Skin epidermis (tissue), 12 donors: ENCODE measurements around the gene MAD1L1.

Experiments
- H3K27ac ChIP-seq, 21 experiments: fragments of 200-600 bp; sonication (generic) in 11 of 21; one replicate each; pipeline ENCODE4 v1.5.0; 2020; ENCODE audit warnings: mild to moderate bottlenecking in 3 of 21, inconsistent platforms in 2 of 21, moderate library complexity in 2 of 21
- H3K4me3 ChIP-seq, 7 experiments: fragments of 200-600 bp; sonication (generic) in 2 of 7; one replicate each; pipeline ENCODE4 v1.5.0; 2020; ENCODE audit warnings: inconsistent platforms in 2 of 7, mild to moderate bottlenecking in 2 of 7, moderate library complexity in 1 of 7

MAD1L1 gene

GRCh38 chr7:2192831-2193534 is 39.8 kb downstream of the MAD1L1 start:
- H3K4me3 ChIP-seq: no peak overlapping the region
- H3K27ac ChIP-seq: no peak overlapping the region

DNA sequence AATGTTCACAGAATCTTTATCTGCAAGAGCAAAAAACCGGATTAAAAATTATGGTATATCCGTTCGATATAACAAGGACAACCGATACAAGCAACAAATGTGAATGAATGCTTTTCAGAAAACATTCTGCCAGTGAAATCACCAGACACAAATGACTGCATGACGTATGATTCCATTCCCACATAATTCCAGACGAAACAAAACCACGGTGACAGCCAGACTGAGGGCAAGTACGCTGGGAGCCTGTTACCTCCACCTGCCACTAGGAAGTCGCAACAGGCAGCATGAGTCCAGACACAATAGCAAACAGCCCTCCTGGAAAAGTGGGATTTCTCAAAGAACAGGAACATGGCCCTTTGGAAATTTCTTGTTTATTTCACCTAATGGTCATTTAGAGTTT is 41.7 kb downstream of the MAD1L1 start:
- no peak overlapping the region for H3K27ac ChIP-seq
- no peak overlapping the region for H3K4me3 ChIP-seq

DNA sequence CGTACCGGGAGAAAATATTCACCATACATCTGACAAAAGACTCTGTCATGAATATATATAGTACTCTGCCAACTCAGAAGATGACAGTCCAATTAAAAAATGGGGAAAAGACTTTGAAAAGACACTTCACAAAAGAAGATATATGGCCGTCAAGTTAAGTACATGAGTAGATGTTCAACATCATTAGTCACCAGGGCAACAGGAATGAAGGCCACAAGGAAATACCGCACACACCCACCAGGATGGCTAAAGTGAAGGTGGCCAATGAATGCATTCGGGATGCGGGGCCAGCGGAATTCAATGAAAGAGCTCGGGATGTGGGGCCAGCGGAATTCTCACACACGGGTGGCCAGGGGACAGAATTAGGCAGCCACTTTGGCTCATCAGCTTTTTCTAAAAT is 42.2 kb downstream of the MAD1L1 start:
- no peak overlapping the region for H3K4me3 ChIP-seq
- H3K27ac ChIP-seq: no peak overlapping the region

DNA sequence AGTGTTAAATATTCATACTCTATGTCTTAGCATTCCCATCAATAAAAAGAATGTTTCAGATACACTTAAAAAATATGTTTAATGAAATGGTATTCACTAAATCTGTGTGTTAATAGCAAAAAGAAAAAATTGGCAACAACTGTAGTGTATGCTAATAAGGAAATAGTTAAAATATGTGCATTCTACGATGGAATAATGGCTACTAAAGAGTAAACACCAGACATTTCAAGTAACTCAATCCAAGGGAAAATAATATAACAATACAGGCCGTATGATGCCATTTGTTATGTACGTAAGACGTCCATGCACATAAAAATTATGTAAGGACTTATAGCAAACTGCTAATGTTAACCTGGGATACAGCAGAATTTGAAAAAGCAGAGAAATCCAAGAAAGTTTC is 46.6 kb downstream of the MAD1L1 start:
- Histone ChIP-seq H3K4me3 (no peak overlapping the region), H3K27ac (no peak overlapping the region)

DNA sequence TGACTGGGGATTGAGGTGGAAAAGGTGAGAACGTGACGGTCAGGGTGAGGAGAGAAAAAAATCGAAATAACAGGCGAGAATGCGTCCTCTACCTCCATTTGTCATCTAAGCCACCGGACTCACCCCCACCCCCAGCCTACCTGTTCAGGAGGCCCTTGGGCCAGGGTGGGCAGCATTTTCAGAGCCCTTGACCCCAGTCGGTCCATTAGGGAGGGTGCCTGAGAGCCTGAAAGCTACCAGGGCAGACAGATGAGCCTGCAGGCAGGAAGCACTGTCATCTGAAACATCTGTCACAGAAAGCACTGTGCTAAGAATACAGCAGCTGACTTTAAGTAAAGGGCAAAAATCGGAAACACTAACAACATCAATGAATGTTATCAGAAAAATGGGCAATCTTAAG is 47.0 kb downstream of the MAD1L1 start:
- Histone ChIP-seq H3K27ac (no peak overlapping the region), H3K4me3 (no peak overlapping the region)

- no peak overlapping the region for H3K4me3 ChIP-seq
- H3K27ac ChIP-seq: no peak overlapping the region
Measured at GRCh38 chr7:2182461-2182860, 50.3 kb downstream of the MAD1L1 start.

DNA sequence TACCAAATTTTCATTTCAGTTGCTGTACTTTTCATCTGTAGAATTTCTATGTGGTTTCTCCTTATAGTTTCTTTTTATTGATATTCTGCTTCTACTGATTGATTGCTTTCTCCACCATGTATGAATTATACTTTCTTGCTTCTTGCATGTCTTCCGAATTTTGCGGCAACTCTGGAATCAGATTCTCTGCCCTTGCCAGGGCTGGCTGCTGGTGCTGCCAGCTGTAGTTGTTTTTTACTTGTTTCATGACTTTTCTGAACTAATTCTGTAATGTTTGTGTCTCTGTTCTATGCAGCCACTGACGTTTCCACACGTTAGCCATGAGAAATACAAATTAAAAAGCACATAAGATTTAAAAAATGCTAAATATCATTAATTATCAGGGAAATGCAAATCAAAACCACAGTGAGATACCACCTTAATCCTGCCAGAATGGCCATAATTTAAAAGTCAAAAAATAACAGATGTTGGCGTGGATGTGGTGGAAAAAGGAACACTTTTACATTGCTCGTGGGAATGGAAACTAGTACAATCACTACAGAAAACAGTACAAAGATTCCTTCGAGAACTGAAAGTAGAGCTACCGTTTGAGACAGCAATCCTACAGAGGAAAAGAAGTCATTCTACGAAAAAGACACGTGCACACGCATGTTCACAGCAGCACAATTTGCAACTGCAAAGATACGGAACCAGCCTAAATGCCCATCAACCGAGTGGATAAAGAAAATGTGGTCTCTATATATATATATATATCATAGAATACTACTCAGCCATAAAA is 51.5 kb downstream of the MAD1L1 start:
- no peak overlapping the region for H3K4me3 ChIP-seq
- no peak overlapping the region for H3K27ac ChIP-seq

DNA sequence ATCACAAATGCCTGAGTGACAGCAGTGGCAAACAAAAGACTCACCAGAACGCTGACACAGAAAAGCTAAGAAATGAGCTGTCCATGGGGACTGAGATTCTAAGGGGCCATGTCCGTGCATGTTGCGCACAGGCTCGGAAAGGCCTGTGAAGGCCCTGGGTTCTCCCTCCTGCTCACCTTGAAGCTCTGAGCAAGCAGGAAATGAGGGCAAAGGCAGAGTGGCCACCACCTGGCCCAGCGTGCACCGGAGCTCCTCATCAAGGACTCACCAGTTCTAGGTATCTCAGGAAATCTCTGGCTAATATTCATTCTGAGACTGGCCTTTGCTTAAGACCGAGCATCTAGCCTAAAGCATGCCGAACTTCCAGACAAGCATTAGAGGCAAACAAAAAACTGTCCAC is 52.7 kb downstream of the MAD1L1 start:
- no peak overlapping the region for H3K4me3 ChIP-seq
- no peak overlapping the region for H3K27ac ChIP-seq

DNA sequence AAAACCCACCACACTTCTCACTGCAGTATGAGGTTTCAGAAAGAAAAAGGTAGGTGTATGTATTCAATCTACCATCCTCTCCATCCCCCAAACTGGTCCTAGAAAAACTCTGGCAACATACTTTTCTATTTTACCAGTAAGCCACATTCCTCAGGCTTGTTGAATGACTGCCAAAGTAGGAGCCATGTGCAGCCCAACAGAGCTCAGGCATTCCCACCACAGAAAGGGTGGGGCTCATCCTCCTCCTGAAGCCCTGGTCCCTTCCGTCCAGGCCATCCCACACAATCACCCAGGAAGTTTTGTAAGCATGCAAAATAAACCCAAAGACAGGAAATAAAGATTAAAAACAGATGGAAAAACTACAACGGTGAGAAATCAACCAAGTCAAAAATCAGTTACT is 57.2 kb downstream of the MAD1L1 start:
- peak overlapping the region in 2 of 21 experiments; percentile 7 to 18 for H3K27ac ChIP-seq
- no peak overlapping the region for H3K4me3 ChIP-seq

DNA sequence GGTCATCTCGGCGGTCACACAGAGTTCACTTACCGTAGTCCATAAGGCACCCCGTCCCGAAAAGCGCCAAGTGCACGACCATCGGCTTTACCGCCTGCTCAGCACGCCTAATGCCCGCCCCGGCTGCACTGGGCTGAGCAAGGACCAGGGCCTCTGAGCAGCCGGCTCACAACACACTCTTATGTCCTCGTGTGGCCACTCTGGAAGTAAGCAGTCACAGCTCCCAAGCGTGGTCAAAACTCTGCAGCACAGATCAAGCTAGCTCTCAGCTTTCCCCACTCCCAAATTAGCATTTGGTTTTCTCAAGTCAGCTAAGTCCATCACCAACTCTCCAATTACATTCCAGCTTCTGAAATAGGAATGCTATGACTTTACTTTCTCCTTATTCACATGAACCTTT is 57.7 kb downstream of the MAD1L1 start:
- no peak overlapping the region for H3K4me3 ChIP-seq
- peak overlapping the region in 4 of 21 experiments; percentile 3 to 46 (median 8) for H3K27ac ChIP-seq

- H3K27ac ChIP-seq: no peak overlapping the region
- H3K4me3 ChIP-seq: no peak overlapping the region
Measured at GRCh38 chr7:2173189-2173827, 59.4 kb downstream of the MAD1L1 start.

DNA sequence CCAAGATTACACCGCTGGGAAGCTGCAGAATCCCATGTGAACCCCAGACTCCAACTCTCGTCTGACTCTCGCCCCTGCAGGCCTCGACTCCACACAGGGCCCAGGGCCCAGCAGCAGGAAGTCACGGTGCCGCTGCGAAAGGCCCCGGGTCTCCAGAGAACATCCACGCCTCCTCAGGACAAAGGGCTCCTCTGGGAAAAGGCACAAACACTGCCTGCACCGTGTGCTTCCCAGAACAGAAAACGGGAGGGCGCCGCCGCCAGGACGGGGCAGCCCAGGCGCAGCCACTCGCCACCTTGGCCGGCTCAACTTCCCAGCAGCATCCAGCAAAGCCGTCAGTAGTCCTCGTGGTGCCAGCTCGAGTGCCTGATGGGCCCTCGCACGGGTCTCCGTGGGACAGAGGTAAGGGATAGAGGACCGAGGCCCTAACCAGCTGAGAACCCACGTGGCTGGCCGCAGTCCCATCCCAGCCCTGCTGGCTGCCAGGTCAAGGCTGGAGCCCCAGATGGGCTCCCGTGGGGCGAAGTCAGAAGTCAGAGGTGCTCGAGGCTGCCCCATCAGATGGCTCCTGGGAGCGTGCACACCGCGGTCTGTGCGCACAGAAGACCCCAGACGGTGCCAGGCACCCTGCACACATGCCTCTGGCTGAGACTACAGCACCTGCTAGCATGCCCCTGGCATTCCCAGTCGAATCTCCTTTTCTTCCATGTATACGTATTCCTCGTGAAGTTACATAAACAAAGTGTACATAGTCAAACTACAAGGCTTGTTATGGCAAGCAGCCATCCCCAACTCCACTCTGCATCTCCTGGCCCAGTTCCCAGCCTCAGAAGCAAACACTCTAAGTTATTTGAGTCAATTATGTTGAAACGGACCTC is 60.2 kb downstream of the MAD1L1 start:
- H3K27ac ChIP-seq: no peak overlapping the region
- H3K4me3 ChIP-seq: no peak overlapping the region

DNA sequence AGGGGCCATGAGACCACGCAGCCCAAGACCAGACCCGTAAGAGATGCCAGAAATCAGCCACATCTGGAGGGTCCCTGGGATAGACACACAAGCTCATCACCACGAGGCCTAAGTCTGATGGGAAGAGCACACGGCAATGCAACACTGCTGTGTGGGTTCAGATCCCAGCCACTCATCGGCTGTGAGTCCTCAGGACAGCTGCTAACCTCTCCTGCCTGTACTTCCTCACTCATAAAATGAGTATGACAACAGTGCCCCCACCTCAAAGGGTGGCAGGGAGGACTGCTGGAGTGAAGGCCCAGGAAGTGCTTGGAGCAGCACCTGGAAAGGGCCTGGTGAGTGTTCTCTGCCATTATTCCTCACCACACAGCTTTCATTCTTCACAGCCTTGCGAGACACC is 60.9 kb downstream of the MAD1L1 start:
- Histone ChIP-seq H3K27ac (no peak overlapping the region), H3K4me3 (no peak overlapping the region)

GRCh38 chr7:2170576-2171521 is 61.9 kb downstream of the MAD1L1 start:
- no peak overlapping the region for H3K4me3 ChIP-seq

DNA sequence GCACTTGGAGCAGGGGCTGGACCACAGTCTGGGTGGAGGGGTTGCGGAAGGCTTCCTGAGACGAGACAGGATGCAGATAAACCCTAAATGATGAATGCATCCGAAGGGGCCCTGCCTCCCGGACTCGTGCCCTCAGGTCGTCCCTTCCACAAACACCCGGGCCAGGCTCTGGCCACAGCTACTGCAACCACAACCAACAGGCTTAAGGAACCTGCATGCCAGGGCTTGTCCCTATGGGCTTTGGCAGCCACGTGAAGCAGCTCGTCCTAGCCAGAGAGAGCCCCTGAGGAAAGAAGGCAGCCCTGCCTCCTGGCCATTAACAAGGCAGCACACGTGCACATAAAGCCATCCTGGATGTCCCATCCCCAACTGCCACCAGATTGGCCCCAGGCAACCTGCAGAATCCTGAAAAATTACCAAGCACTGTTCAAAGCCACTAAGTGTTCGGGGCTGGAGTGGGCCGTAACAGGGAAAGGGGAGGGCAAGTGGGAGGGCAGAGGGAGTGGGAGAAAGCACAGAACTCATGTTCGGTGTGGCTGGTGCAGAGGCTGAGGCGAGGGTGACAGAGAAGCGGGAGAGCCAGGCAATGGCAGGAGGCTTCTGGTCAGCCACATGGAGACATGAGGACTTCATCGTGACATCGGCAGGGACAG is 62.7 kb downstream of the MAD1L1 start:
- no peak overlapping the region for H3K27ac ChIP-seq
- no peak overlapping the region for H3K4me3 ChIP-seq

More at GRCh38 chr7:2170576-2171521, 61.9 kb downstream of the MAD1L1 start:
- H3K27ac ChIP-seq: no peak overlapping the region

- H3K4me3 ChIP-seq: no peak overlapping the region
- H3K27ac ChIP-seq: no peak overlapping the region
Measured at GRCh38 chr7:2168615-2169311, 64.0 kb downstream of the MAD1L1 start.

- Histone ChIP-seq H3K4me3 (no peak overlapping the region), H3K27ac (no peak overlapping the region)
Measured at GRCh38 chr7:2166625-2167280, 66.0 kb downstream of the MAD1L1 start.
